Caco-2 (cell line): ENCODE results near the gene FGFRL1. TPM values are rescaled to one million over a fixed set of nuclear protein-coding genes. Genes with fewer than 3 reads are reported as not detected.

ENCODE experiments used
- BruUV-seq: library from RNA; stranded (reverse); fragments of 400-500 nt; replicated peaks from 2 replicates; lab custom pipeline; 2021; lab: Mats Ljungman, UMichigan
- CTCF ChIA-PET: fragments of 300-600 bp; sonication (Branson Sonifier 250); formaldehyde crosslinking; loops from one replicate; lab custom pipeline; 2022; ENCODE audit warnings: antibody characterized with exemption; lab: Charles Lee
- POLR2A ChIA-PET: fragments of 300-600 bp; sonication (Branson Sonifier 250); formaldehyde crosslinking; loops from one replicate; lab custom pipeline; 2022; ENCODE audit warnings: antibody characterized with exemption; lab: Charles Lee
- DNase-seq, 2 experiments: peaks; one replicate each; pipeline versions ENCODE4 v3.0.0 to v3.0.0-alpha.2; 2020 to 2022
- H3K27me3 ChIP-seq: replicated peaks from 2 replicates; pipeline ENCODE4 v1.6.0; 2011; ENCODE audit warnings: low read length; ENCODE audit not compliant: control insufficient read depth, insufficient read depth
- H3K36me3 ChIP-seq: 2 replicates; pipeline ENCODE4 v1.5.1; 2011; ENCODE audit warnings: low read length; ENCODE audit not compliant: control insufficient read depth, insufficient read depth
- H3K4me1 ChIP-seq: fragments of 250-450 bp; sonication (Bioruptor Pico); 2 replicates; pipeline ENCODE4 v1.5.1; 2020; ENCODE audit warnings: mild to moderate bottlenecking
- H3K4me3 ChIP-seq: 2 replicates; pipeline ENCODE4 v1.5.1; 2011; ENCODE audit warnings: low read depth, mild to moderate bottlenecking, control low read depth, low read length
- H3K9me3 ChIP-seq: fragments of 250-450 bp; sonication (Bioruptor Pico); 2 replicates; pipeline ENCODE4 v1.5.1; 2020; ENCODE audit warnings: mild to moderate bottlenecking, moderate library complexity
- H3K27ac Mint-ChIP-seq: one replicate; pipeline ENCODE4 v1.8.0; 2022; ENCODE audit warnings: mixed read lengths; ENCODE audit not compliant: unreplicated experiment
- H3K27me3 Mint-ChIP-seq: one replicate; pipeline ENCODE4 v1.8.0; 2022; ENCODE audit warnings: mixed read lengths; ENCODE audit not compliant: insufficient read depth, unreplicated experiment
- H3K36me3 Mint-ChIP-seq: one replicate; pipeline ENCODE4 v1.8.0; 2022; ENCODE audit warnings: mild to moderate bottlenecking, mixed read lengths; ENCODE audit not compliant: insufficient read depth, unreplicated experiment
- H3K4me1 Mint-ChIP-seq: one replicate; pipeline ENCODE4 v1.8.0; 2022; ENCODE audit warnings: low read depth, mixed read lengths; ENCODE audit not compliant: unreplicated experiment
- H3K4me3 Mint-ChIP-seq: one replicate; pipeline ENCODE4 v1.8.0; 2022; ENCODE audit warnings: mild to moderate bottlenecking, moderate library complexity, mixed read lengths; ENCODE audit not compliant: unreplicated experiment
- H3K9me3 Mint-ChIP-seq: one replicate; pipeline ENCODE4 v1.8.0; 2022; ENCODE audit warnings: mixed read lengths; ENCODE audit not compliant: unreplicated experiment
- intact Hi-C: fragments of 100-400 bp; cut with micrococcal nuclease; formaldehyde crosslinking; loops from one replicate; pipeline ENCODE4 v1.10.0; 2022; ENCODE audit not compliant: unreplicated experiment
- total RNA-seq: library from RNA; stranded (reverse); gene quantifications from 2 replicates; pipeline ENCODE4 v1.2.3, GENCODE V29; 2022
- TF ChIP-seq, protein P1 (sequence below), 2 experiments: fragments of 200-600 bp in 1 of 2; IDR thresholded peaks; 1 replicate in 1 of 2; 2 replicates in 1 of 2; pipeline versions ENCODE4 v1.5.1 to v1.8.0; 2011 to 2022; ENCODE audit warnings: antibody characterized with exemption in 1 of 2, control low read depth in 1 of 2, inconsistent platforms in 1 of 2, low read depth in 1 of 2, low read length in 1 of 2, mild to moderate bottlenecking in 1 of 2, moderate library complexity in 1 of 2; ENCODE audit not compliant: insufficient read depth in 1 of 2, severe bottlenecking in 1 of 2, unreplicated experiment in 1 of 2

Gene FGFRL1
- total RNA-seq, 1 experiment from 2014 or later: 26.0 TPM

DNA sequence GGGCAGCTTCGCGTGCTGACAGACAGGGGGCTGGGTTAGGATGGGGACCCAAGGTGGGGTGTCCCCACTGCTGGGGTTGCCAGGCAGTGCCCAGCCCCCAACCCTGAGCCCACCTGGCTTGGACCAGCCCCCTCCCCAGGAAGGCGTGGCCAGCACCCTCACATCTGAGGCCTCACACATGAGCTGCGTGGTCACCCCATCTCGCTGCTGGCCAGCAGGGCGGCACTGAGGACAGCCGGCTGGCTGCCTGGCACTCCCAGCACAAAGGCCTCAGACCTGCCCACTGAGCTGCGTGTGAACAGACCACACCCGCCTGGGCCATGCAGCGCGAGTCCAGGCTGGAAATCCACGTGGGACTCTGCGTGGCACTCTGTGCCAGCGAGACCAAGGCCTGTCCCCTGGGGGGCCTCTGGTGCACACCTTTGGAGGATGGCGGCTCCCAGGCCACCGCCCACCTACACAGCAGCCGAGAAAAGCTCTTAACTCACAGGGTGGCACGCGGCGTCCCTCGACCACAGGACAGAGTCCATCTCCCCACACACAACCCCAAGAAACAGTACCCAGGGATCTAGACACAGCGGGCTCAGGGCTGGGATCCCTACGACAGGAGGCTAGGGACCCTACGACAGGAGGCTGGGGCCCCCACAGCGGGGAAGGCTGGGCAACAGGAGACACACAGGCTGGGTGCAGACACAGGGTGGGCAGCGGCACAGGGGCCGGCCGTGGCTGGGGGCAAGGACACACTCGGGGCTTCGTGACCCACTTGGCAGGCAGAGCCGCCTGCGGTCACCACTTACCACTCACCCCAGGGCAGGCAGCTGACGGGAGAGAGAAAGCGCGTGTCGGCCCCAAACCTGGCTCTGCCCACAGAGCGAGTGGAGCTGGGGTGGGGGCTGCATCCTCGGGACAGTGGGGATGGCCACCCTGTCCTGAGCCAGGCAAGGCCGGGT, 47.9 kb upstream of the FGFRL1 start:
- TF ChIP-seq, protein P1, sequence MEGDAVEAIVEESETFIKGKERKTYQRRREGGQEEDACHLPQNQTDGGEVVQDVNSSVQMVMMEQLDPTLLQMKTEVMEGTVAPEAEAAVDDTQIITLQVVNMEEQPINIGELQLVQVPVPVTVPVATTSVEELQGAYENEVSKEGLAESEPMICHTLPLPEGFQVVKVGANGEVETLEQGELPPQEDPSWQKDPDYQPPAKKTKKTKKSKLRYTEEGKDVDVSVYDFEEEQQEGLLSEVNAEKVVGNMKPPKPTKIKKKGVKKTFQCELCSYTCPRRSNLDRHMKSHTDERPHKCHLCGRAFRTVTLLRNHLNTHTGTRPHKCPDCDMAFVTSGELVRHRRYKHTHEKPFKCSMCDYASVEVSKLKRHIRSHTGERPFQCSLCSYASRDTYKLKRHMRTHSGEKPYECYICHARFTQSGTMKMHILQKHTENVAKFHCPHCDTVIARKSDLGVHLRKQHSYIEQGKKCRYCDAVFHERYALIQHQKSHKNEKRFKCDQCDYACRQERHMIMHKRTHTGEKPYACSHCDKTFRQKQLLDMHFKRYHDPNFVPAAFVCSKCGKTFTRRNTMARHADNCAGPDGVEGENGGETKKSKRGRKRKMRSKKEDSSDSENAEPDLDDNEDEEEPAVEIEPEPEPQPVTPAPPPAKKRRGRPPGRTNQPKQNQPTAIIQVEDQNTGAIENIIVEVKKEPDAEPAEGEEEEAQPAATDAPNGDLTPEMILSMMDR (IDR thresholded peaks at IDR 0.05; ENCODE audit: insufficient read depth in 1 of 2, low read depth in 1 of 2, low read length in 1 of 2, severe bottlenecking in 1 of 2, unreplicated experiment in 1 of 2): no peak
- Mint-ChIP-seq H3K27me3 (no peaks in the 10 kb centered on the region), H3K36me3 (peaks cover 24% of the 10 kb centered on the region), H3K4me1 (no peaks in the 10 kb centered on the region), H3K27ac (no peak overlapping the region), H3K4me3 (no peak overlapping the region), H3K9me3 (no peaks in the 10 kb centered on the region)
- BruUV-seq: no TSS peak
- no peak overlapping the region for H3K4me3 ChIP-seq
- DNase-seq: no peak
- ChIA-PET CTCF (no interaction called here), POLR2A (no interaction called here)
- H3K36me3 ChIP-seq: no peaks in the 10 kb centered on the region; the same call in 1 of the 2 replicates
- no peaks in the 10 kb centered on the region for H3K4me1 ChIP-seq
- H3K27me3 ChIP-seq: no peaks in the 10 kb centered on the region
- intact Hi-C loops: no loop called here
- H3K9me3 ChIP-seq: no peaks in the 10 kb centered on the region

DNA sequence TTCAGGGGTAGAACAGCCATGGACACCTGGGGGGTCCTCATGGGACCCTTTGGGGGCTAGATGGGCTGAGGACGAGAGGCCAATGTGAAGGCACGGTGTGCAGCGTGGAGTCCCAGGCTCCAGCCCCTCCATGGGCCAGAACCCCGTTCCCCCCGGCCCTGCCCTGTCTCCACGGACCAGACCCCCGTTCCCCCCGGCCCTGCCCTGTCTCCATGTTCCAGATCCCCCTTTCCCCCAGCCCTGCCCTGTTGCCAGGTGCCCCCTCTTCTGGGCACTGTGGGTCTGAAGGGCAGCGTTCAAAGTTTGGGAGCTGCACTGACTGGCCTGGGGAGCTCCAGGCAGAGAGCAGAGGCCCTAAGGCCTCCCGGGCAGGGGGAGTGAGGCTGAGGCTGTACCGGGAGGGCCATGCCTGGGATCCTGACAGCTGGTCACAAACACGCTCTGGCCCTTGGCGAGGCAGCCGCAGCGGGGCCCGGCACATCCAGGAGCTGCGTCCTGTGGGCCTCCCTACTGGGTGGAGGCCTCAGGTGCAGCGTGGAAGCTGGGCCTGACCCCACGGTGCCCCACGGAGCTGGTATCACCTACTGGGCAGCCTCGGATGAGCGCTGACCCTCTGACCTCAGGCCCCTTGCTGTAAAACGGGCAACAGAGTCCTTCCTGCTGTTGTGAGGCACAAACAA, 46.9 kb upstream of the FGFRL1 start:
- Histone ChIP-seq H3K4me1 (no peaks in the 10 kb centered on the region), H3K27me3 (no peaks in the 10 kb centered on the region), H3K4me3 (no peak overlapping the region), H3K36me3 (no peaks in the 10 kb centered on the region; the same call in 1 of the 2 replicates), H3K9me3 (no peaks in the 10 kb centered on the region)
- BruUV-seq: no TSS peak
- H3K9me3 Mint-ChIP-seq: no peaks in the 10 kb centered on the region
- TF ChIP-seq, protein P1 (IDR thresholded peaks at IDR 0.05; ENCODE audit: insufficient read depth in 1 of 2, low read depth in 1 of 2, low read length in 1 of 2, severe bottlenecking in 1 of 2, unreplicated experiment in 1 of 2): no peak
- H3K27ac Mint-ChIP-seq: no peak overlapping the region
- intact Hi-C loops: no loop called here
- H3K36me3 Mint-ChIP-seq: peaks cover 19% of the 10 kb centered on the region
- no peaks in the 10 kb centered on the region for H3K27me3 Mint-ChIP-seq
- H3K4me1 Mint-ChIP-seq: no peaks in the 10 kb centered on the region
- H3K4me3 Mint-ChIP-seq: no peak overlapping the region
- ChIA-PET POLR2A (no interaction called here), CTCF (no interaction called here)
- DNase-seq: no peak

DNA sequence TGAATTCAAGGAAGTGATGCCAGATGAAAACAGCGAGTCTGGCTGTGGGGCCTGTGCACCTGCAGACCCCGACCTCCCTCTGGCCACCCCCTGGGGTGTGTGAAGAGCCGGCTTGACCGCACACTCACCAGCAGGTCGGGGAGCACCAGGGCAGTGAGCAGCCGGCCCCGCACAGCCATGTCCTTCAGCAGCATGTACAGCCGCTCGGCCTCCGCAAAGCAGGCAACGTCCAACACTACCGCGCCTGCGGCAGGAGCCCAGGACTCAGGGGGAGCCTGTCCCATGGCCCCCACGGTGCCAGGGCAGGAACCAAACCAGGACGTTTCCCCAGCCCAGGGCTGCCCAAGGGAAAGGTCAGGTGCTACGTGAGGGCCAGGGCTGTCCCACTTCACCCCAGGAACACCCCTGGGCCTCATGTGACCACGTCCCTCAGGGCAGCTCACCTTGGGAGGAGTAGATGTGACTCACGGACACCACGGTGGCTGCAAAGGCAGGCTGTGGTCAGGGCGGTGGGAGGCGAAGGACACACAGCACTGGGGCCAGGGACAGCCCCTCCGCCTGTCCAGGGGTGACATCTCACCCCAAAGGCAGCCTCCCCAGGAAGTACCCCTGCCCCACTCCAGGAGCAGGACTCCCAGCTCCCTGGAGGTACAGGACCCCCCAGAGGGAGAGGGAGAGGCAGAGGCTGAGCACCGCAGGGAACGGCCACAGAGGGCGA, 46.2 kb upstream of the FGFRL1 start:
- Histone ChIP-seq H3K4me3 (no peak overlapping the region), H3K4me1 (no peaks in the 10 kb centered on the region), H3K27me3 (no peaks in the 10 kb centered on the region), H3K9me3 (no peaks in the 10 kb centered on the region), H3K36me3 (no peaks in the 10 kb centered on the region; the same call in 1 of the 2 replicates)
- no peaks in the 10 kb centered on the region for H3K4me1 Mint-ChIP-seq
- no TSS peak for BruUV-seq
- no peak for DNase-seq
- CTCF ChIA-PET: no interaction called here
- intact Hi-C loops: no loop called here
- no peaks in the 10 kb centered on the region for H3K9me3 Mint-ChIP-seq
- POLR2A ChIA-PET: no interaction called here
- no peak overlapping the region for H3K27ac Mint-ChIP-seq
- H3K36me3 Mint-ChIP-seq: peaks cover 14% of the 10 kb centered on the region
- no peaks in the 10 kb centered on the region for H3K27me3 Mint-ChIP-seq
- TF ChIP-seq, protein P1 (IDR thresholded peaks at IDR 0.05; ENCODE audit: insufficient read depth in 1 of 2, low read depth in 1 of 2, low read length in 1 of 2, severe bottlenecking in 1 of 2, unreplicated experiment in 1 of 2): no peak
- H3K4me3 Mint-ChIP-seq: no peak overlapping the region
